K562 (cell line): Measurements from ENCODE around the gene AHSP. TPM values are rescaled to one million over a fixed set of nuclear protein-coding genes. Genes with fewer than 3 reads are reported as not detected.

Experiments used
- CCAR2 ChIP-seq: fragments of 200-400 bp; formaldehyde crosslinking; IDR thresholded peaks from 2 replicates; pipeline ENCODE4 v1.6.1; 2017; ENCODE audit warnings: mild to moderate bottlenecking, low read depth, low read length
- CXXC5 ChIP-seq: fragments of 250-450 bp; sonication (Bioruptor Pico); IDR thresholded peaks from 2 replicates; pipeline ENCODE4 v1.8.0; 2022; ENCODE audit warnings: inconsistent platforms, mild to moderate bottlenecking, moderate library complexity
- ELF1 ChIP-seq: fragments of 200-800 bp; sonication (Bioruptor generic); IDR thresholded peaks from 2 replicates; pipeline ENCODE4 v1.6.1; 2016; ENCODE audit warnings: missing genetic modification characterization, missing compliant biosample characterization
- ETV1 ChIP-seq: fragments of 450-650 bp; conservative IDR thresholded peaks from 2 replicates; pipeline ENCODE4 v1.6.1; 2016; ENCODE audit warnings: missing genetic modification characterization, control low read depth, low read depth, missing compliant biosample characterization
- GATAD2A ChIP-seq: fragments of 450-650 bp; IDR thresholded peaks from 2 replicates; pipeline ENCODE4 v1.6.1; 2017
- RBM39 ChIP-seq: fragments of 200-400 bp; formaldehyde crosslinking; optimal IDR thresholded peaks from 2 replicates; pipeline ENCODE3; 2018; ENCODE audit warnings: low read depth, low read length
- SIN3B ChIP-seq: fragments of 450-650 bp; IDR thresholded peaks from 2 replicates; pipeline ENCODE4 v1.6.1; 2017; ENCODE audit warnings: low read depth, mild to moderate bottlenecking, moderate library complexity
- ZBTB7A ChIP-seq: IDR thresholded peaks from 2 replicates; pipeline ENCODE4 v1.6.1; 2011; ENCODE audit warnings: low read depth, mild to moderate bottlenecking, low read length, moderate library complexity, borderline replicate concordance; ENCODE audit not compliant: control insufficient read depth
- polyA plus RNA-seq, 8 experiments: library from polyadenylated mRNA; depleted of rRNA in 4 of 8; stranded (reverse) in 5 of 8; unstranded in 3 of 8; fragments of >200 nt; fragmentation: Nextera tagmentation in 2 of 8; fragmentation: Illumina TruSeq in 1 of 8; extraction: Ambion mirVana in 2 of 8; extraction: Trizol in 1 of 8; gene quantifications; 2 replicates each; pipeline versions ENCODE4 v1.2.1 to v1.2.3, GENCODE V29; 2011 to 2014; ENCODE audit warnings: inconsistent platforms in 1 of 8, missing spikeins in 1 of 8
- total RNA-seq, 7 experiments: library from RNA; depleted of rRNA in 6 of 7; stranded (reverse); fragments of >200 nt in 6 of 7; fragmentation: Illumina TruSeq in 2 of 7; extraction: Trizol in 2 of 7; gene quantifications; 2 replicates each; pipeline versions ENCODE4 v1.2.1 to v1.2.3, GENCODE V29; 2011 to 2021; ENCODE audit warnings: low replicate concordance in 1 of 7
- TF ChIP-seq, protein P1 (sequence below): fragments of 450-650 bp; IDR thresholded peaks from 2 replicates; pipeline ENCODE4 v1.6.1; 2018; ENCODE audit not compliant: partially characterized antibody
- TF ChIP-seq, protein P2 (sequence below): fragments of 200-800 bp; sonication (Bioruptor generic); IDR thresholded peaks from 2 replicates; pipeline ENCODE4 v1.6.1; 2016; ENCODE audit warnings: missing genetic modification characterization, missing compliant biosample characterization

The AHSP gene
- total and polyA plus RNA-seq, 9 of the 15 experiments (the other 6 are each of a cell fraction or from before 2014, with no cell fraction given), result 6.6 to 99.1 (median 25.8) TPM

DNA sequence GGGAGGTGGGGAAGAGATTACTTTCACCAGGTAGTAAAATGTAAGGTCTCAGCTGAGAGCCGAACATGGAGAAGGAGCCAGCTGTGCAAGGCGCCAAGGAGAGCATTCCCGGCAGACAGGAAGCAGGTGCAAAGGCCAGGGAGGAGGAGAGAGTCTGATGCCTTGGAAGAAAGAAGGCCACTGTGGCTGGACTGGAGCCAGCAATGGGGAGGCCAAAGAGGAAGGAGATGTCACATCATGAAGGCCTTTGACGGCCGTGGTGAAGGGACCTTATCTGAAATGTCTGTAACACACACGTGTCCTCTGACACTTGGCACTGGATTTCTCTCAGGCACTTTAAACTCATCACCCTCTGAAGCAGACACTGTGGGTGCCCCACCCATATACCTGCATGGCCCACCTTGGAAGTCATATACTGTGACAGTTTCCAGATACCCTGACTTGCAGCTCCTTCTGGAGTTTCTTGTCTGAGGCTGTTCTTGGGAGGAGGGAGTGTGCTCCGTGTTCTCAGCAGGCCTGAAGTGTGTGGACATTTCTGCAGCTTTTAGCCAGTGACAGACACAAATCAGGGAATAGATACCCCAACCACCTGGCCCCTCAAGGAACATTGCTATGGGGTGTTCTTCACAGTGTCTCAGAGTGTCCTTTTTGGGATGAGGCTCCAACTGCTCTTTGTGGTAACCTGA lies 46.7 kb upstream of the AHSP start (continued):
- TF ChIP-seq, protein P1, sequence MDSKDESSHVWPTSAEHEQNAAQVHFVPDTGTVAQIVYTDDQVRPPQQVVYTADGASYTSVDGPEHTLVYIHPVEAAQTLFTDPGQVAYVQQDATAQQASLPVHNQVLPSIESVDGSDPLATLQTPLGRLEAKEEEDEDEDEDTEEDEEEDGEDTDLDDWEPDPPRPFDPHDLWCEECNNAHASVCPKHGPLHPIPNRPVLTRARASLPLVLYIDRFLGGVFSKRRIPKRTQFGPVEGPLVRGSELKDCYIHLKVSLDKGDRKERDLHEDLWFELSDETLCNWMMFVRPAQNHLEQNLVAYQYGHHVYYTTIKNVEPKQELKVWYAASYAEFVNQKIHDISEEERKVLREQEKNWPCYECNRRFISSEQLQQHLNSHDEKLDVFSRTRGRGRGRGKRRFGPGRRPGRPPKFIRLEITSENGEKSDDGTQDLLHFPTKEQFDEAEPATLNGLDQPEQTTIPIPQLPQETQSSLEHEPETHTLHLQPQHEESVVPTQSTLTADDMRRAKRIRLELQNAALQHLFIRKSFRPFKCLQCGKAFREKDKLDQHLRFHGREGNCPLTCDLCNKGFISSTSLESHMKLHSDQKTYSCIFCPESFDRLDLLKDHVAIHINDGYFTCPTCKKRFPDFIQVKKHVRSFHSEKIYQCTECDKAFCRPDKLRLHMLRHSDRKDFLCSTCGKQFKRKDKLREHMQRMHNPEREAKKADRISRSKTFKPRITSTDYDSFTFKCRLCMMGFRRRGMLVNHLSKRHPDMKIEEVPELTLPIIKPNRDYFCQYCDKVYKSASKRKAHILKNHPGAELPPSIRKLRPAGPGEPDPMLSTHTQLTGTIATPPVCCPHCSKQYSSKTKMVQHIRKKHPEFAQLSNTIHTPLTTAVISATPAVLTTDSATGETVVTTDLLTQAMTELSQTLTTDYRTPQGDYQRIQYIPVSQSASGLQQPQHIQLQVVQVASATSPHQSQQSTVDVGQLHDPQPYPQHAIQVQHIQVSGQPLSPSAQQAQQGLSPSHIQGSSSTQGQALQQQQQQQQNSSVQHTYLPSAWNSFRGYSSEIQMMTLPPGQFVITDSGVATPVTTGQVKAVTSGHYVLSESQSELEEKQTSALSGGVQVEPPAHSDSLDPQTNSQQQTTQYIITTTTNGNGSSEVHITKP, result no peak
- TF ChIP-seq, protein P2, sequence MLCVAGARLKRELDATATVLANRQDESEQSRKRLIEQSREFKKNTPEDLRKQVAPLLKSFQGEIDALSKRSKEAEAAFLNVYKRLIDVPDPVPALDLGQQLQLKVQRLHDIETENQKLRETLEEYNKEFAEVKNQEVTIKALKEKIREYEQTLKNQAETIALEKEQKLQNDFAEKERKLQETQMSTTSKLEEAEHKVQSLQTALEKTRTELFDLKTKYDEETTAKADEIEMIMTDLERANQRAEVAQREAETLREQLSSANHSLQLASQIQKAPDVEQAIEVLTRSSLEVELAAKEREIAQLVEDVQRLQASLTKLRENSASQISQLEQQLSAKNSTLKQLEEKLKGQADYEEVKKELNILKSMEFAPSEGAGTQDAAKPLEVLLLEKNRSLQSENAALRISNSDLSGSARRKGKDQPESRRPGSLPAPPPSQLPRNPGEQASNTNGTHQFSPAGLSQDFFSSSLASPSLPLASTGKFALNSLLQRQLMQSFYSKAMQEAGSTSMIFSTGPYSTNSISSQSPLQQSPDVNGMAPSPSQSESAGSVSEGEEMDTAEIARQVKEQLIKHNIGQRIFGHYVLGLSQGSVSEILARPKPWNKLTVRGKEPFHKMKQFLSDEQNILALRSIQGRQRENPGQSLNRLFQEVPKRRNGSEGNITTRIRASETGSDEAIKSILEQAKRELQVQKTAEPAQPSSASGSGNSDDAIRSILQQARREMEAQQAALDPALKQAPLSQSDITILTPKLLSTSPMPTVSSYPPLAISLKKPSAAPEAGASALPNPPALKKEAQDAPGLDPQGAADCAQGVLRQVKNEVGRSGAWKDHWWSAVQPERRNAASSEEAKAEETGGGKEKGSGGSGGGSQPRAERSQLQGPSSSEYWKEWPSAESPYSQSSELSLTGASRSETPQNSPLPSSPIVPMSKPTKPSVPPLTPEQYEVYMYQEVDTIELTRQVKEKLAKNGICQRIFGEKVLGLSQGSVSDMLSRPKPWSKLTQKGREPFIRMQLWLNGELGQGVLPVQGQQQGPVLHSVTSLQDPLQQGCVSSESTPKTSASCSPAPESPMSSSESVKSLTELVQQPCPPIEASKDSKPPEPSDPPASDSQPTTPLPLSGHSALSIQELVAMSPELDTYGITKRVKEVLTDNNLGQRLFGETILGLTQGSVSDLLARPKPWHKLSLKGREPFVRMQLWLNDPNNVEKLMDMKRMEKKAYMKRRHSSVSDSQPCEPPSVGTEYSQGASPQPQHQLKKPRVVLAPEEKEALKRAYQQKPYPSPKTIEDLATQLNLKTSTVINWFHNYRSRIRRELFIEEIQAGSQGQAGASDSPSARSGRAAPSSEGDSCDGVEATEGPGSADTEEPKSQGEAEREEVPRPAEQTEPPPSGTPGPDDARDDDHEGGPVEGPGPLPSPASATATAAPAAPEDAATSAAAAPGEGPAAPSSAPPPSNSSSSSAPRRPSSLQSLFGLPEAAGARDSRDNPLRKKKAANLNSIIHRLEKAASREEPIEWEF (CRISPR knock-in tag), result no peak
- TF ChIP-seq ELF1 (tag) (no peak), CCAR2 (no peak), GATAD2A (no peak), CXXC5 (peak; percentile 12; the same call in 1 of the 2 replicates), SIN3B (no peak), RBM39 (no peak), ETV1 (tag) (peak; percentile 56), ZBTB7A (no peak)
